ENCODE results near the gene MAP3K20.

MAP3K20 gene

DNA sequence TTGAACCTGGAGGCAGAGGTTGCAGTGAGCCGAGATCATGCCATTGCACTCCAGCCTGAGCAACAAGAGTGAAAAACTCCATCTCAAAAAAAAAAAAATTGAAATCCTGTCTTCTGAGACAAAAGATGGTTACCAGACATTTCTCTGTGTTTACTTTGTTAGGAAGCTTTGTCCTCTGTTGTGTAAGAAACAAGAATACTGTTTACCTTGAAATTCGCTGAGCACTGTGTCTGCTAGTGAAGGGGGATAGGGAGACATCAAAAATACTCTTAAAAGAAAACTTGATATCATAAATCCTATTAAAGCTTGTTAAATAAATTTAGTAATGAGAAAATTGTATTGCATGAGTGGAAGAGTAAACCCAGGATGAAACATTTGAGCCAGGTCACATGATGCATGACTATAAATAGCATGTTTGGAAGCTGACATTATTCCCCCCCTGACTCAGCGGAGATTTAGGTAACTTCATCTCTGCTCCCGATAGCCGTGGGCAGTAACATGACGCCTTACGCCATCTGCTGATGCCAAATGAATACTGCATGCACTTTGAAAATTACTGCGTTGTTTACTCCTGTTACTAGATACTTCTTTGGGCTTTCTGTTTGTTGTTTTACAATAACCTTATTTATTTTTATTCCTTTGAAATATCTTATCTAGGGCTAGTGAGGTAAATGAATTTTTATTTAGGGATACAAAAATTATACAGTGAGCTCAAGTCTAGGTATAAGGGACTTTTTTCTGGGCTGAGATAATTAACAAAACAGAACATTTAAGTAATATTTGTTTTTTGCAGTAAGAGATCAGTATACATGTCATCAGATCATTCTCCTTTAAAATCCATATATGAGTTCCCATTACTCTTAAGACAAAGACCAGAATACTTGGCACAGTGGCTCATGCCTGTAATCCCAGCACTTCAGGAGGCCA lies 134.9 kb downstream of the MAP3K20 start:
- peak; percentile 83 to 92 for DNase-seq

DNA sequence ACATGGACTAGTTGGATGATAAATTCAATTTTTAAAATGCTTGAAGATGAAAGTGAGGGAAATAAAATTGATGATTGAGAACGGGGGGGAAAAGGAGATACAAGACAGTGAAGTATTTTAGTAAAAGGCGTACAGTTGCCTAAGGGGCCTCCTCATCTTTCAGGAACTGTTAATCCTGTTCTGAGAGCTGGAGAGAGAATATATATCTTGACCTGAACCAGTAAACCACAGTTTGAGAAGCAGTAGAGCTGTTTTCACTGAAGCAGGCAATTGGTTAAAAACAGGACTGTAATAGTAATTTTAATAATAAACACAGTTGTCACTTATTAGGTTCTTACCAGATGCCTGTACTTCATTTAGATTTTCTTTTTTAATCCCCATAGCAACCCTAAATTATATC lies 137.5 kb downstream of the MAP3K20 start:
- no peak for DNase-seq

DNA sequence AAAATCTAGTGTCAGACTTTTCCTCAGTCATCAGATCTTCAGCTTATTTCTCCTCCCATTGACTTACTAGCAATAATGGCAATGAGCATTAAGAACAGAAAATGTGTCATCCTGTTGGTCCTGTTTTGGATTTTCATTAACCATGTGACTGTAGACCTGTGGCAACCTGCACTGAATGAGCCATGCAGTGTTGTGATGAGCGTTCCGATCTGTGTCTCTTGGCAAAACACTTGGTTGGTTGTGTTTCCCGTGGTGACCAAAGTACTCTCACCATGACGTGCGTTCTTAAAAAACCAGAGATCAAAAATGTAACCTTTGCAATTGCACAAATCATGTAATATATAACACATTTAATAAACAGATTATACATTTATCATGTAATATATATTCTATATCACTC lies 138.6 kb downstream of the MAP3K20 start:
- no peak for DNase-seq

DNA sequence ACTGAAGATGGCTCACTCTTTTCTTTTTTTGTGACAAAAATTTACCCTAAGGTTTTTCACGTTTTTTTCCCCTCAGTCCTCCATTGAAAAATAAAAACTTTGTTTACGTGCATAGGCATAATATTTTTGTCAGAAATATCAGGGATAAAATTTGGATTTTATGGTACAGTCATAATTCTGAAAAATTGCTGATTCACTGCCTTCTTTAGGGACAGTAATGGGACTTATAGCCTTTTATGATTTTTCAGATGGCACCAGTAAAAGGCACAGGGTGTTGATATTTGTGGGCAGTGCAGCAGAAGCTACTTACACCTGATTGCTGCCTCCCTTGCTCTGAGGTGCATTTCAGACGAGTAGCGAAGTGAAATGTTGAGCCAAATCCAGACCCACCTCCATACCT lies 139.7 kb downstream of the MAP3K20 start:
- no peak for DNase-seq

DNA sequence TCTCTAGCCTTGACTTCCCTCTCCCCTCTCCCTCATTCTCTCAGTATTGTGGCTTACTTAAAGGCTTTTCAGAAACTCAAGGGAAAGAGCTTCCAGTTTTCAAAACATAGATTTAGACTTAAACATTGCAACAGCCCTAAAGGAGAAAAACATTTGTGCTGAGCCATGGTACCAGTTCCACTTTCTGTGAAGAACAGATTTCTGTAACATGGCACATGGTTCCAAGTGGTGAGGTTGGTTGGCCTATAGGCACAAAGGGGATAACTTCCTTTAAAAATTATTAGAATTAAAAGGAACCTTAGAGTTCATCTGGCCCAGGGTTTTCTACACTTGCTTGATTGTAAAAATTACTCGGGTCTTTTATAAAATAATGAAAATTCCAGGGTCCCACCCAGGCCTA lies 140.4 kb downstream of the MAP3K20 start:
- peak; percentile 70 to 90 for DNase-seq

DNA sequence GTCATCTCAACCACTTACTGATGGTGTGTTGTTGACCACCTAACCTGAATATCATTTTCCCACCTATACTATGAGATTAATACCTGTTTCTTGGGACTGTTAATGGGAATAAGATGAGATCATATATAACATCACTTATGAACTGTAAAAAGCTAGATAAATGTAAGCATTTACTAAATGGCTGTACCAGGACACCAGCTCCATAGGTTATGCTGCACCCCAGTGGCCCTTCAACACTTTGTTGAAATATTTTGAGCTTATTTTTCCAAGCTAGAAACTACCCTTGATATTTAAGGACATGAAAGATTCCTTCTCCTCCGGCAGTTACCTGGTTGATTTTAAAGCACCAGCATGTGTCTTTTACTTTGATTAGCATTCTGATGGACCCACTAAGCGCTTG lies 141.0 kb downstream of the MAP3K20 start:
- DNase-seq, result no peak

DNA sequence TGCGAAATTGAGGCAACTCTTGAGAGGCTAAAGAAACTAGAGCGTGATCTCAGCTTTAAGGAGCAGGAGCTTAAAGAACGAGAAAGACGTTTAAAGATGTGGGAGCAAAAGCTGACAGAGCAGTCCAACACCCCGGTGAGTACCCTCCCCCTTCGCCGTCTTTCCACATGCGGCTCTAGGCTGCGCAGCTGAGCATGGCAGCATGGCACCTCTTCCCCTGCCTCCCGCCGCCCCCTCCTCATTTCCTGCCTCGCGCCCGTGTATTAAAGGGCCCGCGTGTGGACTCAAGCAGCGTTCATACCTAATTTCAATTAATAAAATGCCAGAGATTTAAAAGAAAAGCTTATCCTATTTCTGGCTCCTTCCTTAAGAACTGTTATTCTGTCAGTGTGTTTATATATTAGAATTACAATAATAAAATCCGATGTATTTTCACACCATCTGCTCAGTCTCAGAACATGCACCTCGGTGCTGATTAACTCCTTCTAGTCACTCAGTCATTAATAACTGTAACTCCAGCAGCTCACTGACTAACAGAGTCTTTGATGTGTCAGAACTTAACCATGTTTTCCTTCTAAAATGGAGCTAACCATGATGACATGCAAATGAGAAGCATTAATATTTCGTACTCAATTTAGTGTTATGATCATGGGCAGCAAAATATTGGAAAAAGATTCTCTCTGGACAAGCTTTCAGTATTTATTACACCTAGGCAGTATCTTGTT lies 141.6 kb downstream of the MAP3K20 start:
- no peak for DNase-seq

DNA sequence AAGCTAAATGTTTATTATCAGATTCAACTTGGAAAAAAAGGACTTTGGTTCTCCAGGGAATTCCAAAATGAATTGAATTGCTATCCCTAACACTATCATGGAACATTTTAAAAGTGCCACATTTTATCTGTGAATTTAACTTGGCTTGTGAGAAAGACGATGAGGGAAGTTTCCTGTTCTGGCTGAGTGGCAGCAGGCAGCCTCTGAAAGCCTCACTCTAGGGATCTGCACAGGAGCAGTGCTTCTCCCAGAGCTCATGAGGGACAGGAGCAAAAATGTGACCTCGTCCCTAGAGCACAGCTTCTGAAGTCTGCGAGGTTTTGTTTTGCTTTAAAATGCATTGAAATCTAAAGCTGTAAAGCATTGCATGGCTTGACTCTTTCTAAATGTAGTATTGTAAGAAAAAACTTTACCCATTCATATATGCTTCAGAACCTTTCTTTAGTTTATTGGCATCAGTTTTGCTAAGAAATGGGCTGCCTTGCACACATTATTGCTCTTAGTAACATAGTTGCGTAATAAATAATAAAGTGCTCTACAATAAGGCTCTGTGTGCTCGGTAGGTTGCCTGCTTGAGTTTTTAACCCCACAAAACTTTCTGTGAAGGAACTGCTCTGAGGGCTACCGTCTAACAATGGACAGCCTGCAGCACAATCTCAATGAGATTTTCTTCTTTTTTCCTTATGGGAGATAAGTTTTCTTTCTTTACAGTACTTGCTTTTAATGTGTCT lies 142.8 kb downstream of the MAP3K20 start:
- peak in 1 of 2 donors; percentile 7 for DNase-seq

DNA sequence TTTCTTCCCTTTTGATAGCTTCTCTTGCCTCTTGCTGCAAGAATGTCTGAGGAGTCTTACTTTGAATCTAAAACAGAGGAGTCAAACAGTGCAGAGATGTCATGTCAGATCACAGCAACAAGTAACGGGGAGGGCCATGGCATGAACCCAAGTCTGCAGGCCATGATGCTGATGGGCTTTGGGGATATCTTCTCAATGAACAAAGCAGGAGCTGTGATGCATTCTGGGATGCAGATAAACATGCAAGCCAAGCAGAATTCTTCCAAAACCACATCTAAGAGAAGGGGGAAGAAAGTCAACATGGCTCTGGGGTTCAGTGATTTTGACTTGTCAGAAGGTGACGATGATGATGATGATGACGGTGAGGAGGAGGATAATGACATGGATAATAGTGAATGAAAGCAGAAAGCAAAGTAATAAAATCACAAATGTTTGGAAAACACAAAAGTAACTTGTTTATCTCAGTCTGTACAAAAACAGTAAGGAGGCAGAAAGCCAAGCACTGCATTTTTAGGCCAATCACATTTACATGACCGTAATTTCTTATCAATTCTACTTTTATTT lies 145.6 kb downstream of the MAP3K20 start:
- DNase-seq, result no peak

DNA sequence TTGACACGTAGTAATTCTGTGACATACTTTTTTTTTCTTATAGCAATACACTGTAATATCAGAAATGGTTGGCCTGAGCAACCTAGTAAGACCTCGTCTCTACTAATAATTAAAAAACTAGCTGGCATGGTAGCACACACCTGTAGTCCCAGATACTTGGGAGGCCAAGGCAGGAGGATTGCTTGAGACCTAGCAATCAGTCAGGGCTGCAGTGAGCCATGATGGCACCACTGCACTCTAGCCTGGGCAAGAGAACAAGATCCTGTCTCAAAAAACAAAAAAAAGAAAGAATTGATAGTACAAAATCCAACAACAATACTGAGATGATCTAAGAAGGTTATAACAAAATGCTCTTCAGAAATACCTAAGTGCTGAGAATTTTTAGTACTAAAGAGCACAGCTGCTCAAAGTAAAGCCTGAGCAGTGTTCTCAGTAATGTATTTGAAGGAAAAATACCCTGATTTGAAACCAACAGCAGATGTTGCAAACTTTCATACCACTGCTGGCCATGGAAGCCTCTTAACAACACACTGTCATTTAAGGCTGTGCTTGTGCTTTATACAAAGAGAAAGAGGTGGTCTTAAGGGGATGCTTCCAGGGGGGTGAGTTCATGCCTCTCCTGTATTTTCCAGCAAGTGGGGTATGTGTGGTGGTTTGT lies 146.4 kb downstream of the MAP3K20 start:
- DNase-seq, result no peak

DNA sequence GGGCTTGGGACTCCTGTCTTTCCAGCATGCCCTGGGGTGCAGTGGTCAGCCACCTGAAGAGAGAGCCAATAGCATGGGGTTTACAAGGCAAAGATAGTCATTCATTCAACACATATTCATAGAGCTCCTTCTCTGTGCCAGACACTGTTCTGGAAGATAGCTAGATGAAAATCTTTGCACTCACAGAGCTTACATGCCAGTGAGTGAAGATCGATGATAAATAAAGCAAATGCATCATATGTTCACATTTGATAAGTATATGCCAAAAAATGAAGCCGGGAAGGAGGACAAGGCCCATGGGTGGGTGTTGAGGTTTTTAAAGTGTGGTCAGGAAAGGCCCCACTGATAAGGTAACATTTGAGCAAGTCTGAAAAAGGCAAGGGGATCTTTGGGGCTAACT lies 148.2 kb downstream of the MAP3K20 start:
- no peak for DNase-seq

DNA sequence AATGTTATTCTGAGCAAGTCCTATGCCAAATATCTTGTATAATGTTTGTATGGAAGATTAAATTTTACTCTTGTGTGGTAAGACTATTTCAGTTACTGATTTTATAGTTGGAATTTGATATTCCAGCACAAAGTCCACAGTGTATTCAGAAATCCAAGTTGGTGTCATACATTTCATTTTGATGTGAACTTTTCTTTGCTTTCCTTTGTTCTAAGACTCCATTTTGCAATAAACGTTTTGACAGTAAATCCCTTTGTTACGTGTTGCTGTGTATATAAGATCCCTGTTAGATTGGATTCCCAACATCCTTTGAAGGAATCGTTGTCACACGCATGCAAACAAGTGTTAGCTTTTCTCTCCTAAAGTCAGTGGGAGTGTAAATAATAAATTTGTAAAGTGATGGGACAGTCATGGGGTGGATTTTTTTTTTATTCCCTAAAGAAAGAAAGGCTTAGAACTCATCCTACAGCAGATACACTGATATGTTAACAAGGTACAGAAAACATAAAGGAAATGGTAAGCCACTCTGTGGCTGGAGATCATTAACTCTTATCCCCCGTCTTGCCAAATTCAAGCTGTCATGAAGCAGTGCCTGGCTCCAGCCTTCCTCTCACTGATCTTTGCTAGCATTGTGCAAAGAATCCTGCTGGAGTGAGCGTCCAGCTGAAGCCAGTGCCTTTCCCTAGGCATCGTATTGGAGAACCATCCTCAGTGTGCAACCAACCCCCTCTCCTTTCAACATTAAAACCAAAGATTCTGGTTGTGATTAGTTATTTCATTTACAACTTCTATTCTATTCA lies 151.5 kb downstream of the MAP3K20 start:
- no peak for DNase-seq

DNA sequence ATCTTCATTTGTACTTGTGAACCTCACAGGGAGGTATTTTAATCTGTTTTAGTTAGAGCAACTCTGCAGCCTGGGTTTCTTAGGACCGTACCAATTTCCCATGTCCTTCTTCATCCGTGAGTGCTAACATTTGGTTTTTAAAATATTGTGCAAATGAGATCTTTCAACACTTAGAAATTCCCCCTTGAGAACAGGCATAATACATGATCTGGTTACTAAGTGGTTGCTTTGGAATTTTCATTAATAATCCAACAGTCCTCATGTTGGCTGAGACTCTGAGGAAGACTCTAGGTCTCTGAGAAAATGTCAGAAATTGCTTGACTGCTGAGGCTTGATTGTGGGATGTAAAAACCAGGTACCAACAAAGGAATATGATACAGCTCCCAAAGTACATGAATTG lies 153.4 kb downstream of the MAP3K20 start:
- DNase-seq, result no peak

DNA sequence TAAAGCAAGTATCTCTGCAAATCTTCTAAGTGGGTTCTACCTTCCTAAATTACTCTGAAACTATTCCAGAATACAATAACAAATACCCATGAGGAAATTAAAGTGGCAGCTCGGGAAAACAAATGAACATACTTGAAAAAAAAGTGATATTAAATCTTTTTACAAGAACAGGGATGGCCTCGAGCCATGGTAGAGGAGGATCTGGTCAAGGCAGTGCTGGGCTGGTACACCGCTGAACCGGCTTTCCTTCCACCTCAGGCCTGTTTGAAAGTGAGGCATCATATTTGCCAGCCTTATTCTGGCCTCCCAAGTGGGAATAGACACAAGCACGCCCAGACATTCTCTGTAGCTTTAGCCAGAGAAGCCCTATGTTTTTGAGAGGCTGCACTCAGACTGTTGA lies 154.5 kb downstream of the MAP3K20 start:
- no peak for DNase-seq

DNA sequence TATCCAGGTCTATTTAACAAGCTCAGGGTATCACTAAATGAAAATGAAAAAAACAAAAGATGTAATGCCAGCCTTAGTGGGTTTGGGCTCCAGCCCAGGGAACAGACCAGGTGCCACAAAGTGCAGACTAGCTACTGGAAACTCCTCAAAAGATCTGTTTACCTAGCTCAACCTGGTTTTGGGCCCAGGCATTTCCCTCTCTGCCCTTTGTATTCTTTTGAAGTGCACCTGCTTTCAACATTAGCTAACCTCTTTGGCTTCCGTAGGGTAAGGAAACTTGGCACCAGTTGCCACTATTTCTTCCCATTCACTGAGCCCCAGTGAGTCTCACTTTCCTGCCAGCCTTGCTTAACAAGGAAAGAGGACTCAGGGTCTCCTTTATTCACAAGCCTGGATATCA lies 155.4 kb downstream of the MAP3K20 start:
- no peak for DNase-seq

DNA sequence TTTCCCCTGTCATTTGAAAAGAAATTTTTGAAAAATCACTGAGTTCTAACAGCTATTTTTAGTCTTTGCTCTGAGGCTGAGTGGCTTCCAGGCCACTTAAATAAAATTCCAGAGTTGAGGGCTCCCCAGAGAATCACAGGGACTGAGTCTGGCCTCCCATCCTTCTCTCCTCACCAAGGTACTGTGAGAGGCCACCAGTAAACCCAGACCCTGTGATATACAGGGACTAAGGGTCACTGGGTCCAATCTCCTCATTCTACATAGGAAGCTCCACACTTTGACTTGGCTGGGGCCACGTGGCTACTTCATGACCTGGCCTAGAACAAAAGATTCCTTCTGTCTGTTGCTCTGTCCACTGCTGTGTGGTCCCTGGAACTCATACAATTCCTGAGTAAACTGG lies 155.8 kb downstream of the MAP3K20 start:
- no peak for DNase-seq

DNA sequence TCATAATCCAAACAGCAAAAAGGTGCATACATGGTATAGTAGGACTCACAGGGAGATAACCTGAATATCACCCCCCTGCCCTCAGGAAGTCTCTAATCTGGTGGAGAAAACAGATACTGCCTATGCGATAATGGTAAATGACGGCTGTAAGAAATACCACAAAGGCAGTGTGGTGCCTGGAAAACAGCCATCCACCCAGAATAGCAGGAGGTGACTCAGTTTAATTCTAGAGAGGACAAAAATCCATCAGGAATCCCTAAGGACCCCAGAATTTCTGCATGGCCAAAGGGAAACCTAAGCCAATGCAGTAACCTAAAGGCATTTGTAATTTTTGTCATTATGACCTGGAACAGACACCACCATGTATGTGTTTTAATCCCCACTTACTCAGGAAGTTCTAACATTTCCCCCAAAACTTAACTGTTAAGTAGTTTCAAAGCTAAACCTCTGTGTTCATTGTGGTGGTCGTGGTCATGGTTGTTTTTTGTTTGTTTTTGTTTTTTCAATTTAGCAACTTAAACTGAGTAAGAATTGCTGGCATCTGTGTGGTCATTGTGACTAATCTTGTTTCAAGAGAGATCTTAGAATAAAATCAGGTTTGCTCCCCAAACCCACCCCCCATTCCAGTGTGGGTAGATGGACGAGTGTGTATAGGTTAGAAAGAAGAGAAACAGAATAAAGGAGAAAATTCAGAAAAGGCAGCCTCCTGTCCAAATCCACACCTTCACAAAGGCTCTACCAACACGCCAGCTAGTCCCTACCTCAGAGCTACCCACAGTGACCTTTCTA lies 157.5 kb downstream of the MAP3K20 start:
- DNase-seq, result no peak

DNA sequence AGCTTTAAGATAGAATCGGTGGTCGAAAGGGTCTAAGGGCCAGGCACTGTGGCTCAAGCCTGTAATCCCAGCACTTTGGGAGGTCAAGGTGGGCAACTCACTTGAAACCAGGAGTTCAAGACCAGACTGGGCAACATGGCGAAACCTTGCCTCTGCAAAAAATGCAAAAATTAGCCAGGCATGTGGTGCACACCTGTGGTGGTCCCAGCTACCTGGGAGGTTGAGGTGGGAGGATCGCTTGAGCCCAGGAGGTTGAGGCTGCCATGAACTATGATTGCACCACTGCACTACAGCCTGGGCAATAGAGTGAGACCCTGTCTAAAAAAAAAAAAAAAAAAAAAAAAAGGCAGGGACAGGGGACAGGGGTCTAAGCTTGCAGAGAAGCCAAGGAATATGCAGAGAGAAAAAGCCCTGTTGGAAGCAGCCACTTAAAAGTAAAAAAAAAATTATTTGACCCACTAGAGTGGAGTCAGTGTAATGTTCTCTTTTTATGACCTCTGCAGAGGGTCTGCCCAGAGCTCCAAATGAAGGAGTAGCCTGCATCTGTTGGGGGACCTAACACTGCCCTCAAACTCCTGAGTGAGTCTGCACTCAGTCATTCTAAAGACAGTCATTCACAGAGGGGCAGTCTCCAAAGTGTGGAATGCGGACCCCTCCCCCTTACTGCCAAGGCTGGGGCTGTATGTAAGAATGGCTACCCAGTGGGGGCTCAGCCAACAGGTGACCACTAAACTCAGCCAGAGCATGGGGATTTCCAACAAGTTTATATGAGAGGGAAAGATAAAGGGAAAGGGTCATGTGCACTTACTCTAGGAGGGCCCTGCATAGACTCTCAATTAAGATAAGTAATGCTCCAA lies 160.5 kb downstream of the MAP3K20 start:
- DNase-seq, result no peak

DNA sequence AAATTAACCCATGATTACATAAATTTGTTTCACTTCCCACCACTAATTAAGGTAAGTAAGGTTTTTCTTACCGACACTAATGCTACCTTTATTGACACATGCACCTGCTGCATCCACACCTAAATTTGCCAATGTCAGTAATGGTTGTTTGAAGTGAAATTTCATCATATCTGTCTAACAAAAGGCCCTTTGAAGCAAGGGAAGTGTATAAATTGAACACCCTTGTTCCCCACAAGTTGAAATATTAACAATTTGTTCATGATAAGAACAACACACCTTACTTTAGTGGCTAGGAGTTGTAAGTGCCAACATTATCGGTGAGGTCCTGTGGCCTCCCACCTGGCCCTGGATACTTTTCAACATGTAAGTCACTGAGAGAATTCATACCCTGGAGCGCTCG lies 162.7 kb downstream of the MAP3K20 start:
- no peak for DNase-seq

DNA sequence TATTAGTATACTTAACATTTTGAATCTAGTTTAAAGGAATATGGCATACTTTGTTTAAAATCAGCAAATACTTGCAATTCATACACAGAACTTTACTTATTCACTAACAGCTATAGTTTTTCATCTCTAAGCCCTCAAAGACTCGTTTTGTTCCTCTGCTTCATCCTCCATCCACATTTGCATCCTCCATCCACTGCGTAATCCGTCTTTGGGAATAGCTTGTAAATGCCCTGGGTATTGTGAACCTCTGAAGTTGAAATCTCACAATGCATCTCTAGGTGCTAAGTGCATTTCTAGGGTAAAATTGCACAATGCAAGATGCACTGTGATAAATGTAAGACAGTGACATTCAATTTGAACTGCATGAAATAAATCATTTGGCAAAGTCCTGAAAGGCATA lies 163.2 kb downstream of the MAP3K20 start:
- DNase-seq, result no peak
